Endothelial cell of umbilical vein (primary cell): Measurements from ENCODE around the gene SPPL3. TPM values are rescaled to one million over a fixed set of nuclear protein-coding genes. Genes with fewer than 3 reads are reported as not detected.

ENCODE experiments used
- BruUV-seq: library from RNA; stranded (reverse); fragments of 400-500 nt; replicated peaks from 2 replicates; lab custom pipeline; 2021; lab: Mats Ljungman, UMichigan
- CTCF ChIA-PET: fragments of 300-600, 350-600 bp; sonication (Branson Sonifier 250); formaldehyde crosslinking; loops from one replicate; lab custom pipeline; 2021; ENCODE audit warnings: antibody characterized with exemption, inconsistent platforms; lab: Charles Lee
- POLR2A ChIA-PET: fragments of 300-600, 350-600 bp; sonication (Branson Sonifier 250); formaldehyde crosslinking; loops from one replicate; lab custom pipeline; 2021; ENCODE audit warnings: antibody characterized with exemption, inconsistent platforms; lab: Charles Lee
- DNase-seq: peaks from one replicate; pipeline ENCODE4 v3.0.0-alpha.2; 2011; ENCODE audit warnings: low read depth, low spot score
- FAIRE-seq: peaks from 2 replicates; lab custom pipeline; 2011; peaks lifted over from hg19 to GRCh38; lab: Jason Lieb, UNC
- H2AFZ ChIP-seq: 2 replicates; pipeline ENCODE4 v1.6.0; 2012; ENCODE audit warnings: low read depth, low read length, control low read depth, inconsistent platforms
- H3K27ac ChIP-seq: 2 replicates; pipeline ENCODE4 v1.5.1; 2011; ENCODE audit warnings: low read depth, mild to moderate bottlenecking, control low read depth, low read length, moderate library complexity; ENCODE audit not compliant: insufficient read depth
- H3K27me3 ChIP-seq, 2 experiments: 2 replicates each; pipeline versions ENCODE4 v1.6.0 to v1.6.1; 2011; ENCODE audit warnings: low read length in 2 of 2, mixed read lengths in 1 of 2; ENCODE audit not compliant: control insufficient read depth in 2 of 2, insufficient read depth in 2 of 2
- H3K36me3 ChIP-seq, 2 experiments: 2 replicates in 1 of 2; 3 replicates in 1 of 2; pipeline ENCODE4 v1.5.1; 2011; ENCODE audit warnings: low read length in 2 of 2, mild to moderate bottlenecking in 1 of 2, moderate library complexity in 1 of 2; ENCODE audit not compliant: control insufficient read depth in 2 of 2, insufficient read depth in 2 of 2; ENCODE audit errors: extremely low read depth in 1 of 2
- H3K4me1 ChIP-seq: 3 replicates; pipeline ENCODE4 v1.5.1; 2011; ENCODE audit warnings: mild to moderate bottlenecking, low read length; ENCODE audit not compliant: control insufficient read depth, insufficient read depth; ENCODE audit errors: extremely low read depth
- H3K4me2 ChIP-seq: 2 replicates; pipeline ENCODE4 v1.6.1; 2011; ENCODE audit warnings: low read length, control low read depth, mixed read lengths; ENCODE audit not compliant: insufficient read depth
- H3K4me3 ChIP-seq, 3 experiments: fragments of 200-600 bp in 1 of 3; sonication (generic), shearing (Covaris generic) in 1 of 3; replicated peaks in 1 of 3; 2 replicates each; pipeline ENCODE4 v1.5.1; 2011 to 2016; ENCODE audit warnings: control low read depth in 3 of 3, low read length in 3 of 3, mild to moderate bottlenecking in 2 of 3, inconsistent platforms in 1 of 3, low read depth in 1 of 3, moderate library complexity in 1 of 3; ENCODE audit not compliant: insufficient read depth in 1 of 3
- H3K79me2 ChIP-seq: 2 replicates; pipeline ENCODE4 v1.6.0; 2012; ENCODE audit warnings: low read length, inconsistent platforms; ENCODE audit not compliant: control insufficient read depth, insufficient read depth
- H3K9ac ChIP-seq: replicated peaks from 2 replicates; pipeline ENCODE3; 2011; ENCODE audit warnings: low read length, control low read depth; ENCODE audit not compliant: insufficient read depth; ENCODE audit errors: extremely low read depth
- H3K9me1 ChIP-seq: replicated peaks from 3 replicates; pipeline ENCODE4 v1.6.0; 2011; ENCODE audit warnings: mild to moderate bottlenecking, low read length; ENCODE audit not compliant: control insufficient read depth, insufficient read depth; ENCODE audit errors: extremely low read depth
- H3K9me3 ChIP-seq: replicated peaks from 2 replicates; pipeline ENCODE4 v1.5.1; 2012; ENCODE audit warnings: low read length, inconsistent platforms; ENCODE audit not compliant: control insufficient read depth, insufficient read depth
- H4K20me1 ChIP-seq: replicated peaks from 2 replicates; pipeline ENCODE3; 2011; ENCODE audit warnings: mild to moderate bottlenecking, low read length; ENCODE audit not compliant: control insufficient read depth, insufficient read depth; ENCODE audit errors: extremely low read depth
- CTCF ChIP-seq, 2 donors: IDR thresholded peaks; 1 replicate in 1 of 2; 2 replicates in 1 of 2; pipeline ENCODE4 v1.5.1; 2011; ENCODE audit warnings: low read length in 2 of 2, mild to moderate bottlenecking in 2 of 2, moderate library complexity in 2 of 2, control low read depth in 1 of 2, inconsistent platforms in 1 of 2, low read depth in 1 of 2; ENCODE audit not compliant: insufficient read depth in 1 of 2; ENCODE audit errors: extremely low read depth in 1 of 2
- EZH2 ChIP-seq: IDR thresholded peaks from 2 replicates; pipeline ENCODE4 v1.6.1; 2012; ENCODE audit warnings: borderline replicate concordance, low read depth, mild to moderate bottlenecking, moderate library complexity, low read length, inconsistent platforms; ENCODE audit not compliant: severe bottlenecking
- FOS ChIP-seq: IDR thresholded peaks from 2 replicates; pipeline ENCODE4 v1.6.1; 2011; ENCODE audit warnings: mild to moderate bottlenecking, low read length, moderate library complexity, borderline replicate concordance; ENCODE audit not compliant: insufficient read depth
- GATA2 ChIP-seq: IDR thresholded peaks from 2 replicates; pipeline ENCODE4 v1.7.0; 2011; ENCODE audit warnings: low read depth, mild to moderate bottlenecking, moderate library complexity, mixed read lengths, low read length; ENCODE audit not compliant: insufficient read length, insufficient read depth
- JUN ChIP-seq: IDR thresholded peaks from 2 replicates; pipeline ENCODE4 v1.6.1; 2011; ENCODE audit warnings: borderline replicate concordance, low read depth; ENCODE audit not compliant: insufficient read length, insufficient read depth
- MAX ChIP-seq: IDR thresholded peaks from 2 replicates; pipeline ENCODE4 v1.6.1; 2011; ENCODE audit not compliant: insufficient read depth, insufficient read length
- MYC ChIP-seq: IDR thresholded peaks from one replicate; pipeline ENCODE4 v1.6.1; 2011; ENCODE audit warnings: mild to moderate bottlenecking, low read depth, low read length
- POLR2A ChIP-seq: IDR thresholded peaks from 2 replicates; pipeline ENCODE4 v1.6.1; 2012; ENCODE audit warnings: low read depth, mild to moderate bottlenecking, control low read depth, low read length
- POLR2AphosphoS5 ChIP-seq: IDR thresholded peaks from 2 replicates; pipeline ENCODE4 v1.6.1; 2012; ENCODE audit warnings: low read depth, mild to moderate bottlenecking, control low read depth, low read length, moderate library complexity; ENCODE audit not compliant: insufficient read depth
- dilution Hi-C: fragments of 300-500 bp; cut with MboI; formaldehyde crosslinking; loops from one replicate; pipeline ENCODE4 v1.15.0; 2019; ENCODE audit warnings: low sequenced_read_pairs; ENCODE audit not compliant: extremely low pct_ligation_motif_present
- intact Hi-C: fragments of 100-400 bp; cut with micrococcal nuclease; formaldehyde crosslinking; loops from one replicate; pipeline ENCODE4 v1.10.0; 2022
- polyA plus RNA-seq, 4 experiments: library from polyadenylated mRNA; depleted of rRNA in 3 of 4; stranded (reverse) in 3 of 4; unstranded in 1 of 4; fragments of >200 nt; gene quantifications; 2 replicates each; pipeline versions ENCODE4 v1.2.1 to v1.2.3, GENCODE V29; 2011 to 2012; ENCODE audit warnings: missing spikeins in 1 of 4
- total RNA-seq: library from RNA; stranded (reverse); gene quantifications from 2 replicates; pipeline ENCODE4 v1.2.3, GENCODE V29; 2021

SPPL3 gene
- total and polyA plus RNA-seq, 2 donors (not counting 3 experiments of a cell fraction or from before 2014, with no cell fraction given) = 30.6 to 53.0 TPM

- FAIRE-seq (no peak), DNase-seq (no peak)
- intact Hi-C loops (no loop called here), dilution Hi-C loops (no loop called here)
- Histone ChIP-seq H4K20me1 (no peaks in the 10 kb centered on the region), H2AFZ (no peak overlapping the region), H3K9me1 (no peaks in the 10 kb centered on the region), H3K4me2 (no peak overlapping the region), H3K79me2 (no peaks in the 10 kb centered on the region), H3K4me1 (no peaks in the 10 kb centered on the region), H3K9me3 (no peaks in the 10 kb centered on the region), H3K9ac (no peak overlapping the region), H3K4me3 (no peak overlapping the region), H3K27me3 (no peaks in the 10 kb centered on the region), H3K27ac (no peak overlapping the region), H3K36me3 (no peaks in the 10 kb centered on the region)
- BruUV-seq = no TSS peak
- ChIA-PET CTCF (interaction anchor here (1.4 to 2.3 kb wide), 4 partner anchors 8 to 171 kb away, joined by 3 to 6 read pairs (median 3); no protein-coding TSS in a partner anchor), POLR2A (no interaction called here)
- TF ChIP-seq GATA2 (no peak), EZH2 (no peak), POLR2A (no peak), CTCF (IDR thresholded peaks at IDR 0.05; ENCODE audit: extremely low read depth in 1 of 2, insufficient read depth in 1 of 2, low read depth in 1 of 2, low read length in 2 of 2) (no peak), MAX (no peak), POLR2AphosphoS5 (no peak), FOS (no peak), MYC (no peak), JUN (no peak)
These were observed 165.0 kb downstream of the SPPL3 start for GRCh38 chr12:120739031-120739762.
